Sciatic nerve (tissue), 2 donors: ENCODE results near the gene KIRREL2. TPM values are rescaled to one million over a fixed set of nuclear protein-coding genes. Genes with fewer than 3 reads are reported as not detected.
A peak's percentile ranks its signal among the peaks of the same experiment; 100 is the strongest.
"Not testable (repeated sequence)": the region's sequence is repeated elsewhere in the genome, so short reads cannot be mapped to it uniquely, and the experiment has no call there.

Experiments used
- ATAC-seq: fragments of 200-7000 bp; cut with Tn5 transposase; one replicate; pipeline ENCODE4 v1.9.1; 2020; ENCODE audit warnings: mild to moderate bottlenecking, moderate library complexity
- DNase-seq: peaks from one replicate; pipeline ENCODE4 v3.0.0-alpha.2; 2020; ENCODE audit warnings: low spot score
- intact Hi-C: fragments of 100-400 bp; cut with DNase I; formaldehyde crosslinking; loops from one replicate; pipeline ENCODE4 v1.14.2; 2022
- total RNA-seq: library from RNA; stranded (reverse); fragmentation: NEBNext Ultra II Directional; extraction: Animal tissue kit (Norgen Biotek cat#: 25700); gene quantifications from one replicate; pipeline ENCODE4 v1.2.1, GENCODE V29; 2021
- donor health status: DM: no; HTN: no; CAD: no.
- donor health status: DM: no; HTN: no; CAD: no.

Gene KIRREL2
- total RNA-seq, 1 donor from 2014 or later: 0.13 TPM

GRCh38 chr19:35908973-35909683, 52.4 kb downstream of the KIRREL2 start:
- ATAC-seq: peak; percentile 92
- intact Hi-C loops: no loop called here
- DNase-seq: peak; percentile 82

GRCh38 chr19:35909684-35910035, 52.9 kb downstream of the KIRREL2 start:
- no peak for ATAC-seq
- DNase-seq: no peak
- intact Hi-C loops: no loop called here

- DNase-seq, intact Hi-C loops, ATAC-seq: not testable (repeated sequence)
These were observed 53.6 kb downstream of the KIRREL2 start for GRCh38 chr19:35910355-35910754.

GRCh38 chr19:35911173-35911572, 54.5 kb downstream of the KIRREL2 start:
- DNase-seq (no peak), ATAC-seq (no peak)
- intact Hi-C loops: no loop called here

GRCh38 chr19:35911790-35912189, 55.1 kb downstream of the KIRREL2 start:
- DNase-seq (no peak), ATAC-seq (no peak)
- intact Hi-C loops: no loop called here

- ATAC-seq (no peak), DNase-seq (no peak)
- intact Hi-C loops: no loop called here
These were observed 56.9 kb downstream of the KIRREL2 start for GRCh38 chr19:35913589-35913988.

DNA sequence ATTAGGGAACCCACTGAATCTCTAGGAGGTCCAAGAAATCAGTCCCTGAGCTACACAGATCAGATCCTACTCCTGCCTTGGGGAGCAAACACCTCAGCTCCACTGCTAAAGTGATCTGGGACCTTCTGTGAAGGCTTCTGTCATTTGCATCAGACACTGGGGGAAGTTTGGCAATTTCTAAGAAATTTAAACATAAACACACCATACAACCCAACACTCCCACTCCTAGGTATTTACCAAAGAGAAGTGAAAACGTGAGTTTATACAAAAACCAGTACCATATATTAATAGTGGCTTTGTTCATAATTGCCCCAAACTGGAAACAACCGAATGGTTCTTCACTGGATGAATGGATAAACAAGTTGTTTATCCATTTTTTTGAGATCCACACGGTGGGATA, 58.7 kb downstream of the KIRREL2 start:
- DNase-seq: no peak
- no peak for ATAC-seq
- intact Hi-C loops: no loop called here

Other genes with a start within 250 kb of the KIRREL2 start
- gene HAUS5, start 244.2 kb upstream of the KIRREL2 start, total RNA-seq: 13.5 TPM
- 56.7 TPM for gene RBM42, start 227.9 kb upstream of the KIRREL2 start, total RNA-seq
- 1.2 TPM for gene ETV2, start 215.2 kb upstream of the KIRREL2 start, total RNA-seq
- gene COX6B1, start 208.6 kb upstream of the KIRREL2 start, total RNA-seq: 211 TPM
- gene UPK1A, start 190.4 kb upstream of the KIRREL2 start, total RNA-seq: not detected
- 0.18 TPM for gene ZBTB32, start 152.4 kb upstream of the KIRREL2 start, total RNA-seq
- 41.1 TPM for gene KMT2B, start 138.9 kb upstream of the KIRREL2 start, total RNA-seq
- gene IGFLR1, start 114.5 kb upstream of the KIRREL2 start, total RNA-seq: 10.8 TPM
- gene U2AF1L4, start 111.5 kb upstream of the KIRREL2 start, total RNA-seq: 22.9 TPM
- gene PSENEN, start 111.3 kb upstream of the KIRREL2 start, total RNA-seq: 45.6 TPM
- 12.3 TPM for gene LIN37, start 108.3 kb upstream of the KIRREL2 start, total RNA-seq
- 79.7 TPM for gene HSPB6, start 99.9 kb upstream of the KIRREL2 start, total RNA-seq
- 29.4 TPM for gene PROSER3, start 98.7 kb upstream of the KIRREL2 start, total RNA-seq
- gene ARHGAP33, start 81.3 kb upstream of the KIRREL2 start, total RNA-seq: 26.8 TPM
- not detected for gene PRODH2, start 44.1 kb upstream of the KIRREL2 start, total RNA-seq
- gene NPHS1, start 4.4 kb upstream of the KIRREL2 start, total RNA-seq: not detected
- 14.1 TPM for gene APLP1, start 11.7 kb downstream of the KIRREL2 start, total RNA-seq
- 39.3 TPM for gene NFKBID, start 43.6 kb downstream of the KIRREL2 start, total RNA-seq
- 14.3 TPM for gene HCST, start 45.6 kb downstream of the KIRREL2 start, total RNA-seq
- 104 TPM for gene TYROBP, start 51.4 kb downstream of the KIRREL2 start, total RNA-seq
- 13.1 TPM for gene LRFN3, start 79.5 kb downstream of the KIRREL2 start, total RNA-seq
- 17.0 TPM for gene SDHAF1, start 138.3 kb downstream of the KIRREL2 start, total RNA-seq
- gene SYNE4, start 151.9 kb downstream of the KIRREL2 start, total RNA-seq: 0.67 TPM
- gene ALKBH6, start 157.3 kb downstream of the KIRREL2 start, total RNA-seq: 22.8 TPM
- gene CLIP3, start 176.0 kb downstream of the KIRREL2 start, total RNA-seq: 72.8 TPM
- 10.5 TPM for gene THAP8, start 197.4 kb downstream of the KIRREL2 start, total RNA-seq
- 1.2 TPM for gene WDR62, start 198.0 kb downstream of the KIRREL2 start, total RNA-seq